Measurements from ENCODE around the gene LIPT1.
A peak's percentile ranks its signal among the peaks of the same experiment; 100 is the strongest.
"Not testable (repeated sequence)": the region's sequence is repeated elsewhere in the genome, so short reads cannot be mapped to it uniquely, and the experiment has no call there.

Gene LIPT1

DNA sequence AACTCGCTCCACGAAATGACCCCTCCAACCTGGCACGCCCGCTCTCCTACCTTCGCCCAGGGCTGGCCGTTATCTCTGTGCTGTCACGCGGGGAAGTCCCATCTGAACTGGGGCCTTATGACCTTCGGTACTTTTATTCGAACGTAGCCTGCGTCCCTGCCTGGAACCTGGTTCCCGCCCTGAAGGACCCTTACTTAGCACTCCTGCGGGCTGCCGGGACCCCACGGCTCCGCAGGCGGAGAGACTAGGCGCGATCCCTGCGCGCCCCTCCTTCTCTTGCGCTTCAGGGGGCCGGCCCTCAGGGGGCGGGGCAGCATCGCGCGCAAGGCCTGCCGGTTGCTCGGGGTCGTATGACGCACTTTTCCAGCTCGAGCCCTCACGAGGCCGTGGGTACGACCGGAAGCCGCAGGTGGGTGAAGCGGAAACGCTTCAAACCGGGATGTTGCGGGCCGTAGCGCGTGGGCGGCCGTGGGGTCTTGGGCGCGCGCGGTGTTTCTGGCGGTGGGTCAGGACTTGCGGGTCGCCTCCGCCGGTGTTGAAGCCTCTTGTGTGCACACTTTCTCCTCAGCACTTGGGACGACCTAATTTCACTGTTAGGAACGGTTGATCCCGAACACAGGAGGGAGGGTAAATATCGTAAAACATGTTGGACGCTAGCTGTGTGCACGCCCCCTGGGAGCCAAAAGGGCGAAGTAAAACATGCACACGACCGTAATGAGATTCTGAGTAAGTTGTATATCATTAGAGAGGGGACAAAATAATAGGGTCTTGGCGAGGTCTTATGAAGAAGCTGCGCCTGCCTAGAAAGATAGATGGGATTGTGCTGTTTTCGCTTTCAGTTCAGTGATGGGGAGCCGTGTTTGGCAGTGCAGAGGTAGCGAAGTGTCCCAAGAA is at the start of gene LIPT1, which contains the start of gene TSGA10:
Gene LIPT1 (plus strand): TSS at position 325 of the 894 bp plus-strand sequence. CDS start 6,991 bp downstream, outside the sequence.
Gene TSGA10 (minus strand): TSS at position 300 of the 894 bp plus-strand sequence. CDS start 45,503 bp downstream, outside the sequence.
- peak; percentile 88 for DNase-seq (ENCODE audit: low read depth)

DNA sequence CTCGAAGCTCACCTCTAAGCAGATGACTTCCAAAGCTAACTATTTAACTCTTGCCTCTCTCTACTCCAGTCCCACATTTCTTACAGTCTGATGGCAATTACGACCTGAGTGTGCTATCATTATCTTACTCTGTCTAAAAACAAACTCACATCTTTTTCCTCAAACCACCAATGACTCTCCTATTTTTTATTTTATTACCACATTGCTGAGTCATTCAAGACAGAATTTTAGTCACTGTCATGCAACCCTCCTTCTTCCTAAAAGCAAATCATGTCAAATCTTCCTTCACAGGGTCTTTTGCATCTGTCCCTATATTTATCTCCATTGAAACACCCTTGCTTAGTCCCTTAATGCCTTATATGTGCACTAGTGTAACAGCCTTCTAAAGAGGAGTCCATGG is 47.9 kb upstream of the LIPT1 start:
- no peak for DNase-seq (ENCODE audit: low read depth)

DNA sequence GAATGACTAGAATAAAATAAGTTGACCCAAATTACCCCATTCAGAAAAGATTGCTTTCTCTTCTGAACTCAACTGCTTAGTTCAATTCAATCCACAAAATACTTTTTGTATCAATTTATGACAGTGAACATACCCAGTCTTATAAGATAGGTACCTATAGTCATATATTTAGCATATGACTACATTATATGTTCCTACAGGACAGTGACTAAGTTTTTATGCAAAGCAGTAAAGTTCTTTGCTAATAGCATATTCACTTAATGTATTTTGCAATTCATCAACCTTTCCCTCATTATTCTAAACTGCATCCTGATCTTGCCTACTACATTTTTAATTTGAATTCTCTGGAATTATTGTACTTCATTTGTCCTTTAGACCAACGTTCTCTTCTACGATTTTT is 43.5 kb upstream of the LIPT1 start:
- DNase-seq (ENCODE audit: low read depth) = no peak

DNA sequence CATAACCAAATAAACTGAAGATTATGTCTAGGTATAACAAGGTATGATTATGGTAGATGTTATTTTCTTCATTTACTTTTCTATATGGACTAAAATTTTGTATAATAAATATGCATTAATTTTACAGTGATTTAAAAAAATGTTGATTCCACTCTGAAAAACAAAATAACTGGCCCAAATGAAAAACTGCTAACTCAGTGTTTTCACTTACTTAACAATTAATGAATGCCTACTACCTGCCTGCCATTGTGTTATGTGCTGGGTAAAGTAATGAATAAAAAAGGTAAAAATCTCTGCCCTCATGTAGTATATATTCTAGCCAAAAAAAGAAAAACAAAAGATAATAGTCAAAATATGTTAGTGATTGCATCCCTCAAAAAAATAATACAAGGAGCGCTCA is 42.8 kb upstream of the LIPT1 start:
- no peak for DNase-seq (ENCODE audit: low read depth)

DNA sequence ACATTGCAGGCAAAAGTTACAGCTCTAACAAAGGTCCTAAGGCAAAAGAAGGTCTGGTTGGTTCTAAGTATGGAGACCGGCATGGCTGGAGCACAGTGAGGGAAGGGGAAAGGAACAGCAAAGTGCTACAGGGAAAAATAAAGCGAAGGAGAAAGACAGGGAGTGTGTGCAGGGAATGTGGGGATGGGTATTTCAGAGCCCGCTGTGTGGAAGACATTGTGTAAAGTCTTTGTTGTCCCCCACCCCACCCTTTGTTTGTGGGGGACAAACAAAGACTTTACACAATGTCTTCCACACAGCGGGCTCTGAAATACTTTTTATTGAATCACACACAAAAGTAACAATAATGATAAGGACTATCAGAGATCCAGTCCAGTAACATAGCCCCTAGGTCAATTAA is 42.1 kb upstream of the LIPT1 start:
- DNase-seq (ENCODE audit: low read depth) = no peak

DNA sequence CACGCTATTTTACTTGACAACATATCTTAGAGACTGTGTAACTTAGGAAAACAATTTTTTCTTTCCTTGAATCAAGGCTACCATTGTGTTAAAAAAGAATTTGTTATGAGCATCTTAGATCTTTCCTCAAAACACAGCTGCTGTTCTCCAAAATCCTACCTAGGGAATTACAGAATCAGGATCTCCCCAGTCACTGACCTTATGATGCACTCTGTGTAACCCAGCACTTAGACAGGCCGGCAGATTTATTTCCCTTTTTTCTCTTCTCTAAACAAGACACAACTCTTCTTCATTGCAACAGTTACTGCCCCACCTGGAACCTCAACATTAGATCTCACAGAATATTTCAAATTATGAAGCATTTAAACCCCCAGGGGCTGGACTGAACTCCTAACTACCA is 26.8 kb upstream of the LIPT1 start:
- no peak for DNase-seq (ENCODE audit: low read depth)

DNA sequence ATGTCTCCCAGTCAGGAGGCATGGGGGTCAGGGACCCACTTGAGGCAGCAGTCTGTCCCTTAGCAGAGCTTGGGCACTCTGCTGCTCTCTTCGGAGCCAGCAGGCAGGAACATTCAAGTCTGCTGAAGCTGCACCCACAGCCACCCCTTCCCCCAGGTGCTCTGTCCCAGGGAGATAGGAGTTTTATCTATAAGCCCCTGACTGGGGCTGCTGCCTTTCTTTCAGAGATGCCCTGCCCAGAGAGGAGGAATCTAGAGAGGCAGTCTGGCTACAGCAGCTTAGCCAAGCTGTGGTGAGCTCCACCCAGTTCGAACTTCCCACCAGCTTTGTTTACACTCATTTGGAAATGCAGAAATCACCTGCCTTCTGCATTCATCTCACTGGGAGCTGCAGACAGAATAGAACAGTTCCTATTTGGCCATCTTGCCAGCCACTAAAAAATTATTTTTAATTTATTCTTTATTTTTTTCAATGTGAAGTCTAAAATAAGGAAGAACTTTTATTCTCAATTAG is 19.7 kb upstream of the LIPT1 start:
- not testable (repeated sequence) for DNase-seq (ENCODE audit: low read depth)

DNA sequence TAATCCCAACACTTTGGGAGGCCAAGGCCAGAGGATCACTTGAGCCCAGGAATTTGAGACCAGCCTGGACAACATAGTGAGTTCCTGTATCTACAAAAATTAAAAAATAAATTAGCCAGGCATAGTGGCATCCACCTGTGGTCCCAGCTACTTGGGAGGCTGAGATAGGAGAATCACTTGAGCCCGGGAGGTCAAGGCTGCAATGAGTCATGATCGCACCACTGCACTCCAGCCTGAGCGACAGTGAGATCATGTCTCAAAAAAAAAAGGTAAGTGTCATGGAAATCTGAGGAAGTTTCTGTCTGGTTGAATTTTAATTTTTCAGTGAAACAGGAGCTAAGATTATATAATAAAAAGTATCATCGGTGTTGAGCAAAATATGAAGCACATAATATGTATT is 15.8 kb upstream of the LIPT1 start:
- no peak for DNase-seq (ENCODE audit: low read depth)

DNA sequence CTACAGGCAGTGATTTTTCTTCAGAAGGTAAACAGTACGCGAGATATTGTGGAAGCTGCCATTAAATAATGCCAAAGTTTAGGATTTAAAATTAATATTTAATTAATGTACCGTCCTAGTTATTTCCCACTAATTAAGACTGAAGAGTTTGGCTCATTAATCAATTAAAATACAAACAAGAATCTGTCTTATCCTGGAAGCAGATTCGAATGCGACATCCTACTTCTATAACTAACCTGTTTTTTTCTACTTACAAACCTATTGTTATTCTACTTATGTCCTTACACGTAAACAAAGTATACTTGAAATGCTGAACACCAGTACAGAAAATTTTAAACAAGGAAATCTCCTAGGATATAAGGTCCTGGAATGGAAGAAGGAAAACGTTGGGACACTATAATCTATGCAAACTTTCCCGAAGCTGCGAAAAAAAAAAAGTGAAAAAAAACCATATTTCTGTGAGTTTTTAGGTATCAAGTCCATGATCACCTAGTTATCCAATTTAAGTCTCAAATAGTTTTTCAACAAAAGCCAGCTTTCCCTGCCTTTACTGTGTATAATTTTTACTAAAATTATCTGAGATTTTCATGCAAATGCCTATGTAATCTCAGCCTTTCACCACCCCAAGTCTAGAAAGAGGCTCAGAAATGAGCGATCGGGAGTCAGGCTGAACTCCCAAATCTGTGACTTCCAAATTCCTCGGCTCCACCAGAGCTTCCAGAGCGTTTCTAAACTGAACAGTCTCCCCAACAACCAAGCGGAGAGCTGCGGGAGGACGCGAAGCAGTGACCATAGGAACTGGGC is 14.5 kb upstream of the LIPT1 start:
- DNase-seq (ENCODE audit: low read depth) = no peak

DNA sequence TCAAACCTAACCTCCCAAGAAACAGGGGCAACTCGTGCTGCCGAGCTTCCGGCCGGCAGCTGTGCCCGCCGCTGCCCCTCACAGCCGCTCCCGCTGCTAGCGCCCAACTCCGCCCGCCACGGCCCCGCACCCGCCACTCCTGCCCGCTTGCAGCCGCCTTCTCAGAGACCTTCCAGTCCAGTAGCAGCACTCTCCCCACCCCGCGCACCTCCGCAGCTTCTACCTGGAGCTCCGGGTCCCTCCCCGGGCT is 14.0 kb upstream of the LIPT1 start:
- DNase-seq (ENCODE audit: low read depth) = no peak

DNA sequence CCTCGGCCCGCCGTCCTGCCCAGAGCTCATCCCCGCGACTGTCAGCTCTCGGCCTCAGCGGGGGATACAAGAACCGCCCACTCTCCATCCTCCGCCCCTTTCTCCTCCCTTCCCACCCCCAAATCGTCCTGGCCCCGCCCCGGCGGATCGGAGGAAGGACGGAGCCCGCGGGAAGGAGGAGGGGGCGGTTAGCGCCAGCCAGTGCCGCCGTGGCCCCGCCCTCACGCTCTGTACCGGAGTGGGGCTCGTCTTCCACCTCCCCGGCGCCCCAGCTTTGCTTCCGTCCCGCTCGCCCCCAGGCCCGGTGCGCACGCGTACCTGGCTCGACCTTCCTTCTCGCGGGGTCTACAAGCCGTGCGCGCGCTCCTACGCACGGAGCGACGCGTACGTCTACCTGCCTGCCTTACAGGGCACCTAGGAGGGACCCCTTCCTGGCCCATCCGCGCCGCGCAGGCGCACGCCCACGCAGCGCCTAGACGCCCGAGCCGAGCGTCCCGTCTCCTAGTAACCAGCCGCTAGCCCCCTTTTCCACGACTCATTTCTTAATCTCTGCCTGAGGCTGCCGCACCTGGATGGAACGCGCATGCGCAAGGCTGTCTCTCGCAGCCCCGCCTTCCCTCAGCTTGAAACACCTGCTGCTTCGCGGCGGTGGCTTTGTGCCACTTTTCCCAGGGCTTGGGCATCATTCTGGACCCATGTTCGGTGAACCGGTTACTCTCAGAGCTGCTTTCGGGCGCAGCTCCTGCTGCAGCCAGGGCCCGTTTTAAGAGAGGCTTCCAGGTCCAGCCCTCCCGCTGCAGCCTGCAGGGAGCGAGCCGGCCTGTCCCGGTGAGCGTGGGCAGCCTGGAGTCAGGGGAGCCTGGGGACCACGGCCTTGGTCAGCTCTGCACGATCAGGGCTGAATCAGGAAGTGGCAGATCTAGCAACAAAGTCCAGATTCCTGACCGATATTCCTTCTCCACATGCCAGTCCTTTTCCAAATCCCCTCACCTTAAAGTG is 13.4 kb upstream of the LIPT1 start, which contains the start of gene C2orf15:
Gene C2orf15 (plus strand): TSS at position 598 of the 999 bp plus-strand sequence. CDS start 8,852 bp downstream, outside the sequence.
- DNase-seq (ENCODE audit: low read depth) = peak; percentile 95

DNA sequence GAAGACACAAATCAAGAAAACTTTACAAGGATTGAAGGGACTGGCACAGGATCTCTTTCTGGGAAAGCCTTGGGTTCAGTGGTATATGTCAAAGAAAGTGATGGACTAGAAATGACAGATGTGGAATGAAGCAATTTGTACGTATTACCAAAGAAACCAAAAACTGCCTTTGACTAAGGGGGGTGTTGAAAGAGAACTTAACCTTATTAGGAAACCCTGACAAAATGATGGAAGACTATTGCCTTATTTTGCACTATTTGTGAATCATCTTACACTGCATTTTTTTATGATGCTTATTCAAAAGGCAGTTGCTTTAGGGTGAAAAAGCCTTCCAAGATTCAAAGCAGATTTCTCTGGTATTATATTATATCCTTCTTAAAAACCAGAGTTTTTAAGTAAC is 4.1 kb upstream of the LIPT1 start:
- no peak for DNase-seq (ENCODE audit: low read depth)

DNA sequence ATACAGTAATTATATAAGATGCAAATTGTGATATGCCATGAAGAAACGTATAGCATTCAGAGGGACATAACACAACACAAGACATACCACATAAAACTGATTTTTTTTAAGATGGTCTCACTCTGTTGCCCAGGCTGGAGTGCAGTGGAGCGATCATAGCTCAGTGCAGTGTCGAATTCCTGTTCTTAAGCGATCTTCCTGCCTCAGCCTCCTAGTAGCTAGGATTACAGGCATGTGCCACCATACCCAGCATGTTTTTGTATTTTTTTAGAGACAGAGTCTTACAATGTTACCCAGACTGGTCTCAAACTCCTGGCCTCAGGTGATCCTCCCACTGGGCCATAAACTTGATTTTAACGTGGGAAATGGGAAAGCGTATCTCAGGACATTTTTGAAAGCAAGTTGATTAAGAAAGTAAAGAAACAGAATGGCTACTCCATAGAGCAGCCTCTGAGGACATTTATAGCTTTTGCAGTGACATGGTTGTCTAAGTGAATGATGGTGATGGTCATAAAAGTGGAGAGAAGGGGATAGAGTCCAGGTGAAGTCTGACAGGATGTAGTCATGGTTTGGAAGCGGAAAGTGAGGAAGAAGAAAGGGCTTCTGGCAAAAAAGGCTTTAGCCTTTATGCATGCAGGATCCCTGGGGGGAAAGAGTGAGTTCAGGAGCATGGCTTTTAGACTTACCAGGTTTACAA is 2.4 kb upstream of the LIPT1 start:
- DNase-seq (ENCODE audit: low read depth) = no peak

DNA sequence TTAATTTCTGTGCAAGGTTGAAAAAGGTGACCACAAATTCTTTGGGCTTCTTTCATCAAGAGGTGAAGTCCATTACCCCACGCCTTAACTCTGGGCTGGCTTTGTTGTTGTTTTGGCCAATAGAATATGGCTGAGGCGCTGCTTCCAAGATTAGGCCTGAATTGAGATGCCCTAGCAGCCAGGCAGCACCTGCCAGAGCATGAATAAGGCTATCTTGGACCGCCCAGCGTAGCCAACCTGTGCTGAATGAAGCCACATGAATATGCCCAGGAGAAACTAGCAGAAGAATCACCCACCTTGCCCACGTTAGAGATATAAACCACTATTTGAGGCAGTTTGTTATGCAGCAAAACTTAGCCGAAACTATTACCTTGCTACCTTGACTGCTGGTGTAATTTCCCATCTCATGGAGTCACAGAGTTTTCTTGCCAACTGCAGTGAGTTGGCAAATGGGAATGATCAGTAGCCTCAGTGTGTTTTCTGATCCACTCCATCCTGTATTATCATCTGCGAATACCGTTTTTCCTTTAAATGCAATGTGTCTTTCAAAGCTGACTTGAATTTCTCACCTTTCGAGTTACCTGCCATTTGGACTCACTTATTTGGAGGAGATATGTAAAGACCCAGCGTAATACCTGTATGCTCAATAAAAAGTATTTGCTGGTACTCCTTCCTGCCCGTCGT is 704 bp upstream of the LIPT1 start:
- DNase-seq (ENCODE audit: low read depth) = no peak

DNA sequence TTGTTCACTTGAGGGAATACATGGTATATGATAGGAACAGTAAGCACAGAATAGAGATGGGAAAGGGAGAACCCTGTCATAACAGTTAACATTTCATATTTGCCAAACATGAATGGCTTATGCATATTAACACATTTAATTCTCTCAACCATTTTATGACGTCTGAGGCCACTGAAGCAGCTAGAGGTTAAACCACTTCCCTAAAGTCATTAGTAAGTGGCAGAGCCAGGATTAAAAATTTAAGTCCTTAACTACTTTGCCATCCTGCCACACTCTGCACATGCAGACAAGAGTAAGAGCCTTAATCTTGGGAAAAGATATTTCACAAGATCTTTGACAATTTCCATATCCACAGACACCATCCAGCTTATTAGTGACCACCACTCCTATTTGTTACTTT is 2.1 kb downstream of the LIPT1 start:
- no peak for DNase-seq (ENCODE audit: low read depth)

DNA sequence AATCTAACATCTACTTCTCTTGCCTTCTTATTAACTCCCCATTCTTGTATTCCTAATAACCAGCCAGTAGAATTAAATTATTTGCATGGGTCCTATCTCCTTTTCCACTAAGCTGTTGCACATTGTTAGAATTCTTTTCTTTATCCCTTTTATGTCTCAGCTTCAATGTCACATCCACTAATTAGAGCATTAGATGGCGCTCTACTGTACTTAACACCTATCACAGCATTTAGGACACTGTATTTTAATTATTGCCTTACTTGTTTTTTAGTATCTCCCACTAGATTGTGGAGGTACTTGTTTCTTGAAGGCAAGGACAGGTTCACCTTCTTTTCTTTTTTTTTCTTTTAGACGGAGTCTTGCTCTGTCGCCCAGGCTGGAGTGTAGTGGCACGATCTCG is 3.8 kb downstream of the LIPT1 start:
- no peak for DNase-seq (ENCODE audit: low read depth)

DNA sequence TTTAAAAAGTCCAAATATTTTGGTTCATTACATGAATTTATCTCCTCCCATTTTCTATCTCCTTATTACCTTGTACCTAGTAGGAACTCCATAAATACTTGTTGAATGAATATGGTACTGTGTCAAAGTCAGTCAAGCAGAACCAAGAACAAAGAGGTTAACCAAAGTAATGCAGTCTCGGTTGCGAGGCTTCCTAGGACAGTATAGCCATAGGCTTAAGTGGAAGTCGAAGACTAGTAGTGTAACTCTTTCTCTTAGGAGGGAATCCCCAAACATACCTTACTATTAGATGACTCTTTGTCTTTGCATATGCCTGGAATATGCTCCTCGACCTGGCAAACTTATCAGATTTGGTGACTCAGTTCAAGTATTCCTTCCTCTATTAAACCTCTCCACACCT is 4.8 kb downstream of the LIPT1 start:
- no peak for DNase-seq (ENCODE audit: low read depth)

DNA sequence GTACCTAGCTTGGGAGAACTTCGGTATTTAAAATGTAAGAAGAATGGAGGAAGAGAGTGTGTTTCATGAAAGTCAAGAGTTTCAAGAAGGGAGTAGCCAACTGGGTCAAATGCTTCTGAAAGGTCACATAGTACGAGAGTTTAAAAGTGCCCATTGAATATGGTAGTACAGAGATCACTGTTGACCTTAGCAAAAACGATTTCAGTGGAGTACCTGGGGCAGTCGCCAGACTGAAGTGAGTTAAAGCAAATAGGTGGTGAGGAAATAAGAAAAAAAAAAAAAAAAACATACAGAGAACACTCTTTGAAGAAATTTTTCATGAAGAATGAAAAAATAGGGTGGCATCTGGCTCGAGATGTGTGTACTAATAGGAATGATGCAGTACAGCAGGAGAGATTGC is 11.5 kb downstream of the LIPT1 start:
- DNase-seq (ENCODE audit: low read depth) = no peak

DNA sequence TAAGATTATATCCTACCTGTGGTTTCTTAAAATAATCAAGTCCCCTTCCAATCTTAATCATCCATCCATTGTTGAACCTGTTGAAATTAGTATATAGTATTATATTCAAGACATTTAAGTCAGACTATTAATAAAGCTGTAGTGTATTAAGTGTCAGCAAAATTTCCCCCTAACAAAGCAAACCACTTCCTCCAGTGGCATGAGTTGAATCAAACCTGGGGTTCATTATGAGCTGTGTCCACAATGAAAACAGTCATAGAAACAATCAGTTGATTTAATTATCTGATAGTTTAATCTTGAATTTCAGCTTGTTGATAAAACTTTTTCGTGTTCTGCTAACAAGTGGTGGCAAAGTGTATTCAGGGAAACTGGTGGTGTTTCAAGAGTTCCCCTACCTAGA is 14.8 kb downstream of the LIPT1 start:
- DNase-seq (ENCODE audit: low read depth) = no peak

DNA sequence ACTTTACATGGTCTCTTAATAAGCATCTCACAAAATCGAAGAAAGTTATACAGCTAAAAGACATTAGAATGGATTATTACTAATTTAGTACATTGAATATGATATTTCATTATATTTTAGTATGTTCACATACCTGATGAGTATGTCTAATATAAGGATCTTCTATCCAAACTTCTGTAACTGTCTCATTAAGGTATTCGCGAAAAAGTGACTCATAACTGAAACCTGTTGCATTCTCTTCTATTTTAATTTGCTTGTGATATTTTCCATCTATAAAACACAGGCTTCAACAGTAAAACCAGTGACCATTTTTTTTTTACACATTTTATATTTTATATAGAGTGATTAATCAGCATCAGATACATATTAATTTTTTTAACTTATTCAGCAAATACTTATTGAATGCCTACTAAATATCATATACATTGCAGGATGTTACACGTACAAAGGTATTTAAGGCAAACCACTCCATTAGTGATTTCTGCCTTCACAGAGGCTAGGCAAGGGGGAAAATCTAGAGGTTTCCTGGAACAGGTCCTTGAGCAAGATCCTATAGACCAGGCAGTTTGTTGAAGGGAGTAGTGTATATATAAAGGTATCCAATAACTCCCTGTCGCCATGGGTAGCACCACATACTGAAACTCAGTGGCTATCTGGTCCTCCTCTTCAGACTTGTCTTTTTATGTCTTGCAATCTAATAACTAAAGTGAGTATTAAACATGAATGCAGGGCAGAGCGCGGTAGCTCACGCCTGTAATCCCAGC is 16.8 kb downstream of the LIPT1 start:
- DNase-seq (ENCODE audit: low read depth) = no peak

Measured in stimulated activated CD8-positive, alpha-beta memory T cell treated with anti-CD3 and anti-CD28 coated beads, Interleukin-12 subunit alpha, Interleukin-12 subunit beta, amount 100 ng/mL, for 1 hour (primary cell).